ENCODE measurements around the gene WWOX. TPM values are rescaled to one million over a fixed set of nuclear protein-coding genes. Genes with fewer than 3 reads are reported as not detected.

WWOX gene
- total and polyA plus RNA-seq, 2 donors (not counting 3 experiments of a cell fraction or from before 2014, with no cell fraction given), result 6.2 to 12.5 TPM

- H3K9me1 ChIP-seq (replicated peaks; ENCODE audit: control insufficient read depth, extremely low read depth, insufficient read depth, low read length), result no peaks in the 10 kb centered on the region
- TF ChIP-seq MAX (IDR thresholded peaks at IDR 0.05; ENCODE audit: insufficient read depth, insufficient read length) (no peak), POLR2A (IDR thresholded peaks at IDR 0.05; ENCODE audit: low read depth, low read length) (no peak), POLR2AphosphoS5 (IDR thresholded peaks at IDR 0.05; ENCODE audit: insufficient read depth, low read depth, low read length) (no peak), MYC (IDR thresholded peaks at IDR 0.05; ENCODE audit: low read depth, low read length) (no peak), JUN (IDR thresholded peaks at IDR 0.05; ENCODE audit: borderline replicate concordance, insufficient read depth, insufficient read length, low read depth) (no peak), EZH2 (IDR thresholded peaks at IDR 0.05; ENCODE audit: borderline replicate concordance, low read depth, low read length, severe bottlenecking) (no peak), CTCF (IDR thresholded peaks at IDR 0.05; ENCODE audit: extremely low read depth in 1 of 2, insufficient read depth in 1 of 2, low read depth in 1 of 2, low read length in 2 of 2) (no peak)
- FAIRE-seq (no peak), DNase-seq (ENCODE audit: low read depth, low spot score) (no peak)
- no peak overlapping the region for H2AFZ ChIP-seq (ENCODE audit: low read depth, low read length)
- H3K4me3 ChIP-seq (replicated peaks in 1 of 3; ENCODE audit: insufficient read depth in 1 of 3, low read depth in 1 of 3, low read length in 3 of 3), result no peak overlapping the region
- H3K79me2 ChIP-seq (ENCODE audit: control insufficient read depth, insufficient read depth, low read length), result no peaks in the 10 kb centered on the region
- H3K9me3 ChIP-seq (replicated peaks; ENCODE audit: control insufficient read depth, insufficient read depth, low read length), result no peaks in the 10 kb centered on the region
- BruUV-seq (replicated peaks), result no TSS peak
- no peaks in the 10 kb centered on the region for H3K36me3 ChIP-seq (ENCODE audit: control insufficient read depth in 2 of 2, extremely low read depth in 1 of 2, insufficient read depth in 2 of 2, low read length in 2 of 2)
- no peak overlapping the region for H3K4me2 ChIP-seq (ENCODE audit: insufficient read depth, low read length)
- POLR2A ChIA-PET, result no interaction called here
- no peaks in the 10 kb centered on the region for H4K20me1 ChIP-seq (replicated peaks; ENCODE audit: control insufficient read depth, extremely low read depth, insufficient read depth, low read length)
- H3K4me1 ChIP-seq (ENCODE audit: control insufficient read depth, extremely low read depth, insufficient read depth, low read length), result no peaks in the 10 kb centered on the region
- intact Hi-C loops (cut with micrococcal nuclease), result no loop called here
- CTCF ChIA-PET, result no interaction called here
- no peak overlapping the region for H3K27ac ChIP-seq (ENCODE audit: insufficient read depth, low read depth, low read length)
- dilution Hi-C loops (cut with MboI; ENCODE audit: extremely low pct_ligation_motif_present, low sequenced_read_pairs), result no loop called here
- no peaks in the 10 kb centered on the region for H3K27me3 ChIP-seq (ENCODE audit: control insufficient read depth in 2 of 2, insufficient read depth in 2 of 2, low read length in 2 of 2)
- H3K9ac ChIP-seq (replicated peaks; ENCODE audit: extremely low read depth, insufficient read depth, low read length), result no peak overlapping the region
Measured at GRCh38 chr16:78050734-78051400, 48.6 kb upstream of the WWOX start.
